ENCODE measurements around the gene WDR27. TPM values are rescaled to one million over a fixed set of nuclear protein-coding genes. Genes with fewer than 3 reads are reported as not detected.

Gene WDR27
- total and polyA plus RNA-seq, 2 donors from 2014 or later = 12.3 to 45.0 TPM

DNA sequence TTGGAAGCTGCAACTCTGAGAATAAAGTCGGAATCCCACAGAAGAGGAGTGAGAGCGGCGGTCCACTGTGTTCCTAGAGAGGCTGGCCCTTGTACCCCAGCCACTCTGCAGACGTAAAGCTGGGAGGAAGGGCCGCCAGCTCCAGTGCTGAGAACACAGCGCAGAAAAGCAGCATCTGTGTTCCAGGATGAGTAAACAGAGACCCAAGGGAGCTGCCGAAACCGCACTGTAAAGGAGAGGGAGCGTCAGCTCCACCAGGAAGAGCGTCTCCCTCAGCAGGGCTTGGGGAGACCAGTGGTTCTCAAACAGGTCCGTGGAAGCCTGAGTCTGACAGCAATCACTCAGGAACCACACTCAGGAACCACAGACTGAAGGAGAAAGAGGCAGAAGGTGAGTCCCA, 134.0 kb downstream of the WDR27 start:
- TF ChIP-seq, protein P1, sequence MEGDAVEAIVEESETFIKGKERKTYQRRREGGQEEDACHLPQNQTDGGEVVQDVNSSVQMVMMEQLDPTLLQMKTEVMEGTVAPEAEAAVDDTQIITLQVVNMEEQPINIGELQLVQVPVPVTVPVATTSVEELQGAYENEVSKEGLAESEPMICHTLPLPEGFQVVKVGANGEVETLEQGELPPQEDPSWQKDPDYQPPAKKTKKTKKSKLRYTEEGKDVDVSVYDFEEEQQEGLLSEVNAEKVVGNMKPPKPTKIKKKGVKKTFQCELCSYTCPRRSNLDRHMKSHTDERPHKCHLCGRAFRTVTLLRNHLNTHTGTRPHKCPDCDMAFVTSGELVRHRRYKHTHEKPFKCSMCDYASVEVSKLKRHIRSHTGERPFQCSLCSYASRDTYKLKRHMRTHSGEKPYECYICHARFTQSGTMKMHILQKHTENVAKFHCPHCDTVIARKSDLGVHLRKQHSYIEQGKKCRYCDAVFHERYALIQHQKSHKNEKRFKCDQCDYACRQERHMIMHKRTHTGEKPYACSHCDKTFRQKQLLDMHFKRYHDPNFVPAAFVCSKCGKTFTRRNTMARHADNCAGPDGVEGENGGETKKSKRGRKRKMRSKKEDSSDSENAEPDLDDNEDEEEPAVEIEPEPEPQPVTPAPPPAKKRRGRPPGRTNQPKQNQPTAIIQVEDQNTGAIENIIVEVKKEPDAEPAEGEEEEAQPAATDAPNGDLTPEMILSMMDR (IDR thresholded peaks at IDR 0.05; ENCODE audit: borderline replicate concordance, extremely low read depth, insufficient read depth) = no peak
- Histone ChIP-seq H3K9ac (ENCODE audit: low read length in 3 of 3) (no peak overlapping the region), H3K27me3 (ENCODE audit: control insufficient read depth, insufficient read depth, low read length) (no peaks in the 10 kb centered on the region), H3K4me3 (ENCODE audit: low read length in 3 of 3) (no peak overlapping the region), H3K9me3 (ENCODE audit: control insufficient read depth in 2 of 3, insufficient read depth in 1 of 3, low read length in 3 of 3) (no peaks in the 10 kb centered on the region), H3K36me3 (ENCODE audit: control insufficient read depth in 2 of 3, insufficient read depth in 3 of 3, low read length in 3 of 3) (no peaks in the 10 kb centered on the region), H3K27ac (ENCODE audit: low read depth in 2 of 2, low read length in 2 of 2) (no peak overlapping the region), H3K4me1 (ENCODE audit: control insufficient read depth in 2 of 3, insufficient read depth in 2 of 3, low read depth in 1 of 3, low read length in 3 of 3) (no peaks in the 10 kb centered on the region)
- intact Hi-C loops (cut with DNase I) = no loop called here
- FAIRE-seq = no peak
- no peak for DNase-seq

DNA sequence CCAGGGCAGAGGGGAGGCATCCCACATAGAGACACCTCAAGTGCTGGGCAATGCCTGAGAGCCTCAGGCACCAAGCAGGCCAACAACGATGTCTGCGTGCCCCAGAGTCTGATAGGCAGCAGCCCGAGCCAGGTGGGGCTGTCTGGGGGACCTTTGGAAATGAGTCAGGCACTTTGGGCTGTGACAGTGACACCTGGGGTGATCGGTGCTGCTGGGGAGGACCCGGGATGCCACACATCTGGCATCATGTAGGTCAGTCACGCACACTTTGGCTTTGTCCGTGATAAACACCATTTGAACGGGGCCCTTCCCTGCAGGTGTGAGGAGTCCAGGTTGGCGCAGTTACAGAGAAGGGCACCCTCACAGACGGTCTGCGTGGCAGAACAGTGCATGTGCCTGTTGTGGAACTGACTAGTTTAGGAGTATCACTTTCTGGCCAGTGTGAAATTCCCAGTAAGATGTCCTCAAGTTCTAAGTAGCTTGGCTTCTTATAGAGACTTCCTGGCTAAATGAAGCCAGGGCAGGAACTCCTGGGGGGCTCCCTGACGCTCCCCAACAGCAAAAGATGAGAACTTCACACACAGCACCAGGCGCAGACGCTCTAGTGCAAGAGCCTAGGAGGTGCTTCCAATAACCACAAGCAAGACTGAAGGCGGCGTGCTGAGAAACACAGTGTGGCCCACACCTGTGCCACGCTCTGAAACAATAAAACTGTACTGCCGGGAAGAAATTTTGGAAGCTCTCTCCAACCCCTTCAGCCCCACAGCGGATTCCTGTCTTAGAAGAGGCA, 134.7 kb downstream of the WDR27 start:
- Histone ChIP-seq H3K4me3 (ENCODE audit: low read length in 3 of 3) (no peak overlapping the region), H3K27ac (ENCODE audit: low read depth in 2 of 2, low read length in 2 of 2) (no peak overlapping the region), H3K36me3 (ENCODE audit: control insufficient read depth in 2 of 3, insufficient read depth in 3 of 3, low read length in 3 of 3) (no peaks in the 10 kb centered on the region), H3K9ac (ENCODE audit: low read length in 3 of 3) (no peak overlapping the region), H3K27me3 (ENCODE audit: control insufficient read depth, insufficient read depth, low read length) (no peaks in the 10 kb centered on the region), H3K9me3 (ENCODE audit: control insufficient read depth in 2 of 3, insufficient read depth in 1 of 3, low read length in 3 of 3) (peaks cover 0 to 3% (median 0%) of the 10 kb centered on the region in 3 donors), H3K4me1 (ENCODE audit: control insufficient read depth in 2 of 3, insufficient read depth in 2 of 3, low read depth in 1 of 3, low read length in 3 of 3) (no peaks in the 10 kb centered on the region)
- FAIRE-seq (no peak), DNase-seq (no peak)
- intact Hi-C loops (cut with DNase I) = no loop called here
- TF ChIP-seq, protein P1 (IDR thresholded peaks at IDR 0.05; ENCODE audit: borderline replicate concordance, extremely low read depth, insufficient read depth) = no peak

DNA sequence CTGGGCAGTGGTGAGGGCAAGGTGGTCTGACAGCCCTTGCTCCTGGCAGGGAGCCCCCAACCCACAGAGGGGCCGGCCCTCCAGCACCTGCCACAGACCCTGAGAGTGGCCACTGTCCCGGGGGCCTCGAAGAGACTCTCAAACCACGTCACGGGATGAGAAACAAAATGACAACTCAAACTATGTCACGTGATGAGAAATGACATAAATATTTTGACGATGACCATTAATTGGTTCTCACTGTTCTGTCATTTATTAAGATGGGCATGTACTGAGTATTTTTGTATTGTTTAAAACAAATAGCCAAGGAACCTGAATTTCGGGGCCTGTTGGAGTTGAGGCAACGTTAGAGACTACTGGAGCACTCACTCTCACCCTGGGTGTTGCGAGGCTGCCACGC, 135.5 kb downstream of the WDR27 start:
- intact Hi-C loops (cut with DNase I) = no loop called here
- TF ChIP-seq, protein P1 (IDR thresholded peaks at IDR 0.05; ENCODE audit: borderline replicate concordance, extremely low read depth, insufficient read depth) = no peak
- Histone ChIP-seq H3K4me1 (ENCODE audit: control insufficient read depth in 2 of 3, insufficient read depth in 2 of 3, low read depth in 1 of 3, low read length in 3 of 3) (no peaks in the 10 kb centered on the region), H3K27me3 (ENCODE audit: control insufficient read depth, insufficient read depth, low read length) (no peaks in the 10 kb centered on the region), H3K4me3 (ENCODE audit: low read length in 3 of 3) (no peak overlapping the region), H3K9me3 (ENCODE audit: control insufficient read depth in 2 of 3, insufficient read depth in 1 of 3, low read length in 3 of 3) (peaks cover 0 to 5% (median 0%) of the 10 kb centered on the region in 3 donors), H3K27ac (ENCODE audit: low read depth in 2 of 2, low read length in 2 of 2) (no peak overlapping the region), H3K9ac (ENCODE audit: low read length in 3 of 3) (no peak overlapping the region), H3K36me3 (ENCODE audit: control insufficient read depth in 2 of 3, insufficient read depth in 3 of 3, low read length in 3 of 3) (no peaks in the 10 kb centered on the region)
- FAIRE-seq = no peak
- no peak for DNase-seq

All from kidney (tissue), 14 donors.